H1 (cell line): ENCODE measurements around the gene NALF2. TPM values are rescaled to one million over a fixed set of nuclear protein-coding genes. Genes with fewer than 3 reads are reported as not detected.

ENCODE experiments used
- CTCF ChIA-PET: fragments of 300-600 bp; sonication (Branson Sonifier 250); formaldehyde crosslinking; loops from one replicate; lab custom pipeline; 2021; ENCODE audit not compliant: partially characterized antibody; lab: Charles Lee
- POLR2A ChIA-PET: fragments of 300-600 bp; sonication (Branson Sonifier 250); formaldehyde crosslinking; loops from one replicate; lab custom pipeline; 2021; ENCODE audit warnings: inconsistent platforms; ENCODE audit not compliant: partially characterized antibody; lab: Charles Lee
- DNase-seq, 2 experiments: peaks; one replicate each; pipeline versions ENCODE4 v3.0.0 to v3.0.0-alpha.2; 2010 to 2022; ENCODE audit warnings: low spot score in 2 of 2, low read depth in 1 of 2, mixed read lengths in 1 of 2
- FAIRE-seq: peaks from 2 replicates; lab custom pipeline; 2011; peaks lifted over from hg19 to GRCh38; lab: Jason Lieb, UNC
- H2AFZ ChIP-seq: 2 replicates; pipeline ENCODE4 v1.8.1; 2012; ENCODE audit warnings: low read length, inconsistent platforms
- H2AK5ac ChIP-seq: 2 replicates; pipeline ENCODE4 v1.6.1; 2013; ENCODE audit warnings: low read depth, low read length
- H2BK120ac ChIP-seq: replicated peaks from 2 replicates; pipeline ENCODE3; 2013; ENCODE audit warnings: low read depth, low read length, inconsistent platforms
- H2BK12ac ChIP-seq: 2 replicates; pipeline ENCODE4 v1.6.1; 2013; ENCODE audit warnings: low read depth, low read length
- H2BK15ac ChIP-seq: 2 replicates; pipeline ENCODE4 v1.6.1; 2013; ENCODE audit warnings: low read length
- H2BK20ac ChIP-seq: 2 replicates; pipeline ENCODE4 v1.6.1; 2013; ENCODE audit warnings: low read length
- H2BK5ac ChIP-seq: 2 replicates; pipeline ENCODE4 v1.6.1; 2013; ENCODE audit warnings: low read depth, low read length
- H3K14ac ChIP-seq: 2 replicates; pipeline ENCODE4 v1.6.1; 2013; ENCODE audit warnings: inconsistent platforms; ENCODE audit not compliant: insufficient read length
- H3K18ac ChIP-seq: 2 replicates; pipeline ENCODE4 v1.6.1; 2013; ENCODE audit warnings: low read length; ENCODE audit errors: extremely low read depth
- H3K23ac ChIP-seq: 2 replicates; pipeline ENCODE4 v1.6.1; 2013; ENCODE audit warnings: inconsistent platforms; ENCODE audit not compliant: insufficient read length
- H3K23me2 ChIP-seq: 2 replicates; pipeline ENCODE4 v1.6.1; 2013; ENCODE audit warnings: low read depth, low read length
- H3K27ac ChIP-seq: 2 replicates; pipeline ENCODE4 v1.6.1; 2011; ENCODE audit warnings: low read depth, low read length, inconsistent platforms
- H3K27me3 ChIP-seq, 4 experiments: replicated peaks in 1 of 4; 1 replicate in 1 of 4; 2 replicates in 3 of 4; pipeline versions ENCODE4 v1.6.1 to v1.8.1; 2011 to 2013; ENCODE audit warnings: low read length in 3 of 4, mild to moderate bottlenecking in 3 of 4, inconsistent platforms in 2 of 4, mixed read lengths in 2 of 4, moderate library complexity in 1 of 4; ENCODE audit not compliant: control insufficient read depth in 3 of 4, insufficient read depth in 3 of 4; ENCODE audit errors: extremely low read depth in 1 of 4
- H3K36me3 ChIP-seq, 4 experiments: 2 replicates each; pipeline versions ENCODE4 v1.6.1 to v1.8.1; 2011 to 2013; ENCODE audit warnings: mild to moderate bottlenecking in 4 of 4, low read length in 3 of 4, moderate library complexity in 2 of 4, control low read depth in 1 of 4, inconsistent platforms in 1 of 4; ENCODE audit not compliant: insufficient read depth in 4 of 4, control insufficient read depth in 2 of 4
- H3K4ac ChIP-seq: replicated peaks from 2 replicates; pipeline ENCODE3; 2013; ENCODE audit warnings: low read length, low read depth, mixed read lengths, inconsistent platforms; ENCODE audit not compliant: insufficient read length
- H3K4me1 ChIP-seq, 4 experiments: replicated peaks in 1 of 4; 1 replicate in 1 of 4; 2 replicates in 3 of 4; pipeline versions ENCODE4 v1.6.1 to v1.8.1; 2011 to 2013; ENCODE audit warnings: low read length in 3 of 4, inconsistent platforms in 2 of 4, mixed read lengths in 1 of 4; ENCODE audit not compliant: insufficient read depth in 4 of 4, control insufficient read depth in 3 of 4
- H3K4me2 ChIP-seq, 2 experiments: 2 replicates each; pipeline versions ENCODE4 v1.6.1 to v1.8.1; 2011 to 2013; ENCODE audit warnings: low read depth in 2 of 2, low read length in 2 of 2, control low read depth in 1 of 2, inconsistent platforms in 1 of 2, mild to moderate bottlenecking in 1 of 2; ENCODE audit not compliant: insufficient read depth in 1 of 2
- H3K4me3 ChIP-seq, 4 experiments: fragments of 200-600, 300-600 bp in 1 of 4; sonication (generic), shearing (Covaris generic), sonication (Bioruptor Twin) in 1 of 4; 2 replicates each; pipeline versions ENCODE4 v1.5.1 to v1.8.1; 2011 to 2016; ENCODE audit warnings: low read length in 4 of 4, low read depth in 3 of 4, control low read depth in 2 of 4, inconsistent platforms in 2 of 4, mild to moderate bottlenecking in 2 of 4, mixed read lengths in 1 of 4, moderate library complexity in 1 of 4; ENCODE audit not compliant: insufficient read depth in 2 of 4; ENCODE audit errors: extremely low read depth in 1 of 4
- H3K56ac ChIP-seq: replicated peaks from 2 replicates; pipeline ENCODE3; 2013; ENCODE audit warnings: low read depth, mild to moderate bottlenecking, mixed read lengths, low read length, inconsistent platforms; ENCODE audit not compliant: insufficient read length
- H3K79me1 ChIP-seq: 2 replicates; pipeline ENCODE4 v1.6.1; 2013; ENCODE audit warnings: low read depth, low read length, control low read depth
- H3K79me2 ChIP-seq, 2 experiments: 2 replicates each; pipeline versions ENCODE4 v1.6.1 to v1.8.1; 2012 to 2013; ENCODE audit warnings: low read length in 2 of 2, mild to moderate bottlenecking in 2 of 2, inconsistent platforms in 1 of 2; ENCODE audit not compliant: insufficient read depth in 2 of 2, control insufficient read depth in 1 of 2
- H3K9ac ChIP-seq, 4 experiments: replicated peaks in 1 of 4; 1 replicate in 1 of 4; 2 replicates in 3 of 4; pipeline versions ENCODE4 v1.6.1 to v1.8.1; 2011 to 2013; ENCODE audit warnings: low read depth in 3 of 4, low read length in 3 of 4, control low read depth in 2 of 4, mild to moderate bottlenecking in 2 of 4, moderate library complexity in 2 of 4, inconsistent platforms in 1 of 4; ENCODE audit errors: extremely low read depth in 1 of 4
- H3K9me3 ChIP-seq, 2 experiments: 2 replicates each; pipeline versions ENCODE4 v1.6.1 to v1.8.1; 2012 to 2013; ENCODE audit warnings: mild to moderate bottlenecking in 2 of 2, moderate library complexity in 2 of 2, control low read depth in 1 of 2, inconsistent platforms in 1 of 2, low read depth in 1 of 2, low read length in 1 of 2, mixed read lengths in 1 of 2; ENCODE audit not compliant: insufficient read depth in 2 of 2
- H4K20me1 ChIP-seq, 2 experiments: replicated peaks in 1 of 2; 2 replicates each; pipeline versions ENCODE3 to v1.8.1; 2011 to 2013; ENCODE audit warnings: inconsistent platforms in 2 of 2, low read length in 2 of 2, mild to moderate bottlenecking in 1 of 2; ENCODE audit not compliant: insufficient read depth in 2 of 2, control insufficient read depth in 1 of 2
- H4K5ac ChIP-seq: 2 replicates; pipeline ENCODE4 v1.6.1; 2013; ENCODE audit warnings: low read length, low read depth, mixed read lengths, inconsistent platforms; ENCODE audit not compliant: insufficient read length
- H4K8ac ChIP-seq: 2 replicates; pipeline ENCODE4 v1.8.0; 2013; ENCODE audit warnings: mild to moderate bottlenecking, moderate library complexity, low read length, inconsistent platforms; ENCODE audit not compliant: insufficient read depth; ENCODE audit errors: extremely low read depth
- H4K91ac ChIP-seq: replicated peaks from 2 replicates; pipeline ENCODE3; 2013; ENCODE audit warnings: low read length, mixed read lengths, inconsistent platforms; ENCODE audit not compliant: insufficient read length
- SIRT6 ChIP-seq: IDR thresholded peaks from one replicate; pipeline ENCODE4 v1.7.1; 2012; ENCODE audit warnings: low read length, inconsistent platforms
- WGBS, 2 experiments: shearing (Covaris generic) in 1 of 2; methylation state at CpG; one replicate each; pipeline versions ENCODE4 v1.1.6 to v1.1.7; 2013 to 2015; ENCODE audit warnings: low lambda C conversion rate in 2 of 2, mixed read lengths in 2 of 2, inconsistent platforms in 1 of 2, low coverage in 1 of 2, missing lambda C conversion rate in 1 of 2; ENCODE audit not compliant: insufficient replicate concordance in 2 of 2, insufficient coverage in 1 of 2, insufficient read length in 1 of 2; ENCODE audit errors: extremely low coverage in 1 of 2, missing lambda C conversion rate in 1 of 2; 5-methylcytosine and 5-hydroxymethylcytosine counted together
- polyA plus RNA-seq, 7 experiments: library from polyadenylated mRNA; depleted of rRNA in 3 of 7; stranded (reverse) in 5 of 7; unstranded in 2 of 7; fragments of >200 nt in 5 of 7; fragments of 200-250 nt in 2 of 7; gene quantifications; 1 replicate in 5 of 7; 2 replicates in 1 of 7; 4 replicates in 1 of 7; pipeline versions ENCODE4 v1.2.1 to v1.2.3, GENCODE V29; 2011 to 2013; ENCODE audit warnings: missing spikeins in 2 of 7, mixed read lengths in 2 of 7
- total RNA-seq: library from RNA; stranded (reverse); fragmentation: NEBNext Ultra II Directional; extraction: Animal tissue kit (Norgen Biotek cat#: 25700); gene quantifications from 2 replicates; pipeline ENCODE4 v1.2.1, GENCODE V29; 2021
- TF ChIP-seq, protein P1 (sequence below): IDR thresholded peaks from 2 replicates; pipeline ENCODE4 v1.6.1; 2012; ENCODE audit warnings: low read length, inconsistent platforms

Gene NALF2
- total and polyA plus RNA-seq, 2 of the 8 experiments (the other 6 are each of a cell fraction or from before 2014, with no cell fraction given): 7.5 to 15.6 TPM

DNA sequence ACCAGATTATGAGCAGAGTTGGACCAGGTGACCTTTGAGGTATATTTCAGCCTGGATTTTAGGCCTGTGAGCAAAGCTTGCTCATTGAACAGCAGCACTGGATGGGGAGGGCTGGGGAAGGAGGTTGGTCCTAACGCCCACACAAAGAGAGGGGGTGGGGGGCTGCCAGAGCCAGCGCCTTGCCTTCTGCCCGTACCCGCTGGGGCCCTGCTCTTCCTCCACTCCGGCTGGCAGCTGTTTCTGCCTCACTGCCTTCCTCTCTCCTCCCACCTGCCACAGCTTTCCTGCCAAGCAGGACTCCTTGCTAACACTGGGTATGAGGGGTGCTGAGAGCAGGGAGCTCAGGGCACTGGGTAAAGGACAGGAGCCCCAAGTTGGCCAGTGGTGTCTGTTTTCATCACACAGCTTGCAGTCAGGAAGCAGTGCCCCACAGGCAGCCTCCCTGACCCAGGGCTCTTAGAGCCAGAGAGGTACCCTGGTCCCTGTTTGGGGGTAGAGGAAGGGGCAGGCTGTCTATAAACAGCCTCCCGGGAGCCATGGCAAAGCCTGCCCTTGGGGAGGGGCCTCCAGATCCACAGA is 6.1 kb downstream of the NALF2 start:
- Histone ChIP-seq H3K9ac (no peak overlapping the region), H3K4me3 (no peak overlapping the region), H2AK5ac (no peak overlapping the region), H3K27ac (no peak overlapping the region), H3K18ac (no peak overlapping the region), H4K8ac (no peak overlapping the region), H3K79me2 (peaks cover 0 to 12% of the 10 kb centered on the region in 2 experiments; a peak in 1 of 4 replicates), H3K9me3 (no peaks in the 10 kb centered on the region), H3K23me2 (peaks cover 5% of the 10 kb centered on the region; the same call in 1 of the 2 replicates), H4K20me1 (peaks cover 9 to 23% of the 10 kb centered on the region in 2 experiments), H2BK20ac (no peak overlapping the region), H3K4me2 (no peak overlapping the region), H3K56ac (no peak overlapping the region), H3K4ac (no peak overlapping the region), H2BK5ac (no peak overlapping the region), H3K4me1 (peaks cover 0 to 12% (median 4%) of the 10 kb centered on the region in 4 experiments; a peak in 6 of 7 replicates), H3K14ac (no peak overlapping the region), H2BK12ac (no peak overlapping the region), H4K91ac (no peak overlapping the region), H3K79me1 (no peaks in the 10 kb centered on the region), H2BK120ac (no peak overlapping the region), H3K27me3 (peaks cover 0 to 9% (median 4%) of the 10 kb centered on the region in 4 experiments; a peak in 4 of 7 replicates), H3K23ac (no peak overlapping the region), H4K5ac (no peak overlapping the region), H2AFZ (no peak overlapping the region), H2BK15ac (no peak overlapping the region), H3K36me3 (0 out of 8 replicates have a peak, but pooled peaks cover 0 to 4% (median 0%) of the 10 kb centered on the region in 4 experiments)
- no peak for FAIRE-seq
- ChIA-PET CTCF (interaction anchor here (1.2 to 1.5 kb wide), 2 partner anchors 28 to 520 kb away, joined by 3 to 4 read pairs; no protein-coding TSS in a partner anchor), POLR2A (no interaction called here)
- WGBS, 2 experiments: 100% methylated on average over 3 of the region's 6 CpGs; no CpG with 5 or more reads in 1 of the 2 experiments
- TF ChIP-seq, protein P1, sequence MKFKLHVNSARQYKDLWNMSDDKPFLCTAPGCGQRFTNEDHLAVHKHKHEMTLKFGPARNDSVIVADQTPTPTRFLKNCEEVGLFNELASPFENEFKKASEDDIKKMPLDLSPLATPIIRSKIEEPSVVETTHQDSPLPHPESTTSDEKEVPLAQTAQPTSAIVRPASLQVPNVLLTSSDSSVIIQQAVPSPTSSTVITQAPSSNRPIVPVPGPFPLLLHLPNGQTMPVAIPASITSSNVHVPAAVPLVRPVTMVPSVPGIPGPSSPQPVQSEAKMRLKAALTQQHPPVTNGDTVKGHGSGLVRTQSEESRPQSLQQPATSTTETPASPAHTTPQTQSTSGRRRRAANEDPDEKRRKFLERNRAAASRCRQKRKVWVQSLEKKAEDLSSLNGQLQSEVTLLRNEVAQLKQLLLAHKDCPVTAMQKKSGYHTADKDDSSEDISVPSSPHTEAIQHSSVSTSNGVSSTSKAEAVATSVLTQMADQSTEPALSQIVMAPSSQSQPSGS: no peak
- TF ChIP-seq SIRT6: no peak
- no peak for DNase-seq
